Adrenal gland (tissue), 5 donors: ENCODE data around the gene TBC1D28.
"Not testable (repeated sequence)": the region's sequence is repeated elsewhere in the genome, so short reads cannot be mapped to it uniquely, and the experiment has no call there.

Experiments
- CTCF ChIP-seq, 6 experiments: fragments of 450-650 bp in 4 of 6; fragments of 200-600 bp in 2 of 6; sonication (generic) in 1 of 6; IDR thresholded peaks; 1 replicate in 5 of 6; 2 replicates in 1 of 6; pipeline versions ENCODE4 v1.5.1 to v1.8.0; 2016 to 2021; ENCODE audit warnings: antibody characterized with exemption in 6 of 6, mild to moderate bottlenecking in 2 of 6, moderate library complexity in 1 of 6
- POLR2A ChIP-seq, 2 donors: fragments of 450-650 bp; IDR thresholded peaks; one replicate each; pipeline ENCODE4 v1.6.1; 2017; ENCODE audit warnings: antibody characterized with exemption in 2 of 2, mild to moderate bottlenecking in 2 of 2, moderate library complexity in 1 of 2
- donor health status: DM: no; HTN: no; CAD: no.

- TF ChIP-seq CTCF, POLR2A (IDR thresholded peaks at IDR 0.05): not testable (repeated sequence)
These were observed 38.5 kb upstream of the TBC1D28 start for GRCh38 chr17:18682668-18683067.
